ENCODE measurements around the gene GRIK2.

- TF ChIP-seq GABPA (IDR thresholded peaks at IDR 0.05; ENCODE audit: low read depth): no peak
- no peak for TF ChIP-seq EZH2phosphoT487 (IDR thresholded peaks at IDR 0.05; ENCODE audit: borderline replicate concordance, low read depth)
- no peak for TF ChIP-seq POLR2AphosphoS5 (IDR thresholded peaks at IDR 0.05; ENCODE audit: low read depth, low read length)
- no peak for TF ChIP-seq CTCF (IDR thresholded peaks at IDR 0.05)
Observed at GRCh38 chr6:101650402-101651100, 257.0 kb downstream of the GRIK2 start.
